MM.1S (cell line): ENCODE data around the gene AZI2.
A peak's percentile ranks its signal among the peaks of the same experiment; 100 is the strongest.

Source experiments
- DNase-seq: peaks from one replicate; pipeline ENCODE4 v3.0.0-alpha.2; 2015
- H2AFZ ChIP-seq: fragments of 300-600 bp; sonication (generic); 2 replicates; pipeline ENCODE4 v1.6.0; 2016; ENCODE audit warnings: antibody characterized with exemption, low read length
- H3F3A ChIP-seq: fragments of 300-600 bp; sonication (generic); 2 replicates; pipeline ENCODE4 v1.6.1; 2016; ENCODE audit warnings: mild to moderate bottlenecking, antibody characterized with exemption, low read length, moderate library complexity, mixed read lengths; ENCODE audit not compliant: insufficient read depth
- H3K27ac ChIP-seq: fragments of 300-600 bp; sonication (generic); 2 replicates; pipeline ENCODE4 v1.5.1; 2016; ENCODE audit warnings: mild to moderate bottlenecking, low read length
- H3K27me3 ChIP-seq: fragments of 300-600 bp; sonication (generic); replicated peaks from 2 replicates; pipeline ENCODE4 v1.6.0; 2016; ENCODE audit warnings: low read length; ENCODE audit not compliant: insufficient read depth
- H3K36me3 ChIP-seq: fragments of 300-600 bp; sonication (generic); replicated peaks from 2 replicates; pipeline ENCODE4 v1.6.1; 2016; ENCODE audit warnings: mild to moderate bottlenecking, low read length, mixed read lengths; ENCODE audit not compliant: insufficient read depth
- H3K4me1 ChIP-seq: fragments of 300-600 bp; sonication (generic); 2 replicates; pipeline ENCODE4 v1.6.1; 2016; ENCODE audit warnings: low read length, mixed read lengths
- H3K4me2 ChIP-seq: fragments of 300-600 bp; sonication (generic); 2 replicates; pipeline ENCODE4 v1.6.0; 2016; ENCODE audit warnings: low read depth, low read length
- H3K4me3 ChIP-seq: fragments of 300-600 bp; sonication (generic); 2 replicates; pipeline ENCODE4 v1.5.1; 2016; ENCODE audit warnings: low read length, mixed read lengths
- H3K79me2 ChIP-seq: fragments of 300-600 bp; sonication (generic); 2 replicates; pipeline ENCODE4 v1.6.1; 2016; ENCODE audit warnings: mixed run types, low read length, mixed read lengths
- H3K9ac ChIP-seq: fragments of 300-600 bp; sonication (generic); 2 replicates; pipeline ENCODE4 v1.6.1; 2016; ENCODE audit warnings: low read length, mixed read lengths
- H3K9me2 ChIP-seq: fragments of 300-600 bp; sonication (generic); replicated peaks from 2 replicates; pipeline ENCODE4 v1.6.1; 2016; ENCODE audit warnings: mild to moderate bottlenecking, low read length, mixed read lengths; ENCODE audit not compliant: insufficient read depth
- H3K9me3 ChIP-seq: fragments of 300-600 bp; sonication (generic); replicated peaks from 2 replicates; pipeline ENCODE4 v1.6.1; 2016; ENCODE audit warnings: mild to moderate bottlenecking, low read length, mixed read lengths; ENCODE audit not compliant: insufficient read depth
- H4K20me1 ChIP-seq: fragments of 300-600 bp; sonication (generic); 2 replicates; pipeline ENCODE4 v1.6.1; 2016; ENCODE audit warnings: mild to moderate bottlenecking, low read length, moderate library complexity, mixed read lengths; ENCODE audit not compliant: insufficient read depth
- EZH2 ChIP-seq: fragments of 300-600 bp; sonication (generic); optimal IDR thresholded peaks from 2 replicates; pipeline ENCODE3; 2017; ENCODE audit warnings: low read depth, mild to moderate bottlenecking, antibody characterized with exemption, low read length, mixed read lengths
- EZH2phosphoT487 ChIP-seq: fragments of 300-600 bp; sonication (generic); IDR thresholded peaks from 2 replicates; pipeline ENCODE4 v1.6.1; 2018; ENCODE audit warnings: antibody characterized with exemption, low read length
- TF ChIP-seq, protein P1 (sequence below): fragments of 300-600 bp; sonication (generic); IDR thresholded peaks from 2 replicates; pipeline ENCODE4 v1.5.1; 2016; ENCODE audit warnings: antibody characterized with exemption, low read length, mixed read lengths

AZI2 gene

GRCh38 chr3:28335246-28335645, 13.4 kb downstream of the AZI2 start:
- Histone ChIP-seq H3K9ac (no peak overlapping the region), H4K20me1 (no peaks in the 10 kb centered on the region), H3K4me3 (no peak overlapping the region), H3F3A (no peaks in the 10 kb centered on the region), H3K27me3 (no peaks in the 10 kb centered on the region), H3K36me3 (peaks cover 4% of the 10 kb centered on the region; the same call in 1 of the 2 replicates), H3K4me1 (no peaks in the 10 kb centered on the region), H3K27ac (no peak overlapping the region), H2AFZ (no peak overlapping the region), H3K9me2 (no peaks in the 10 kb centered on the region), H3K9me3 (no peaks in the 10 kb centered on the region), H3K4me2 (no peak overlapping the region), H3K79me2 (no peaks in the 10 kb centered on the region)
- no peak for DNase-seq
- TF ChIP-seq EZH2phosphoT487 (no peak), EZH2 (no peak)
- TF ChIP-seq, protein P1, sequence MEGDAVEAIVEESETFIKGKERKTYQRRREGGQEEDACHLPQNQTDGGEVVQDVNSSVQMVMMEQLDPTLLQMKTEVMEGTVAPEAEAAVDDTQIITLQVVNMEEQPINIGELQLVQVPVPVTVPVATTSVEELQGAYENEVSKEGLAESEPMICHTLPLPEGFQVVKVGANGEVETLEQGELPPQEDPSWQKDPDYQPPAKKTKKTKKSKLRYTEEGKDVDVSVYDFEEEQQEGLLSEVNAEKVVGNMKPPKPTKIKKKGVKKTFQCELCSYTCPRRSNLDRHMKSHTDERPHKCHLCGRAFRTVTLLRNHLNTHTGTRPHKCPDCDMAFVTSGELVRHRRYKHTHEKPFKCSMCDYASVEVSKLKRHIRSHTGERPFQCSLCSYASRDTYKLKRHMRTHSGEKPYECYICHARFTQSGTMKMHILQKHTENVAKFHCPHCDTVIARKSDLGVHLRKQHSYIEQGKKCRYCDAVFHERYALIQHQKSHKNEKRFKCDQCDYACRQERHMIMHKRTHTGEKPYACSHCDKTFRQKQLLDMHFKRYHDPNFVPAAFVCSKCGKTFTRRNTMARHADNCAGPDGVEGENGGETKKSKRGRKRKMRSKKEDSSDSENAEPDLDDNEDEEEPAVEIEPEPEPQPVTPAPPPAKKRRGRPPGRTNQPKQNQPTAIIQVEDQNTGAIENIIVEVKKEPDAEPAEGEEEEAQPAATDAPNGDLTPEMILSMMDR: no peak

DNA sequence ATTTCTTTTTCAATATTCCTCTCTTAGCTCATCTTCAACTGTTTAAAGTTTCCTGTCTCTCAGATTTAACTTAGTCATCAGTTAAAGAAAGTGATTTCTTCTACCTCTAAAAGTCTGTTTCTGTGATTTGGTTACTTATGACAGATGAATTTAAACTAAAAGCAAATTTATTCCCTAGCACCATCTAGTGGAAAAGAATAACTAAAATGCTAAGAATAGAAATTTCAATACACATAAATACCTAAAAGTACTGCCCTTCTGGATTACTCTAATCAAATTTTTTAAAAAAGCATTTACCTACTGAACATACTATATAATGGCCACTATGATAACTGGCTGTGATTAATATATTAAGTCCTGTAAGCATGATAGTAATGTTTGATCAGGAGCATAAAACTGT, 14.1 kb downstream of the AZI2 start:
- Histone ChIP-seq H3K9me3 (no peaks in the 10 kb centered on the region), H2AFZ (no peak overlapping the region), H3K36me3 (peaks cover 4% of the 10 kb centered on the region; the same call in 1 of the 2 replicates), H3F3A (no peaks in the 10 kb centered on the region), H4K20me1 (no peaks in the 10 kb centered on the region), H3K4me3 (no peak overlapping the region), H3K4me2 (no peak overlapping the region), H3K9me2 (no peaks in the 10 kb centered on the region), H3K27ac (no peak overlapping the region), H3K4me1 (no peaks in the 10 kb centered on the region), H3K27me3 (no peaks in the 10 kb centered on the region), H3K79me2 (no peaks in the 10 kb centered on the region), H3K9ac (no peak overlapping the region)
- DNase-seq: no peak
- TF ChIP-seq EZH2: no peak
- TF ChIP-seq EZH2phosphoT487: no peak
- TF ChIP-seq, protein P1: peak; percentile 25

- DNase-seq: peak; percentile 46
- H3F3A ChIP-seq: peaks cover 14% of the 10 kb centered on the region
- no peak overlapping the region for H2AFZ ChIP-seq
- H3K4me3 ChIP-seq: no peak overlapping the region
- H3K79me2 ChIP-seq: no peaks in the 10 kb centered on the region
- no peak overlapping the region for H3K4me2 ChIP-seq
- no peaks in the 10 kb centered on the region for H3K27me3 ChIP-seq
- TF ChIP-seq, protein P1: peak; percentile 61
- TF ChIP-seq EZH2phosphoT487 (no peak), EZH2 (no peak)
- no peaks in the 10 kb centered on the region for H3K9me2 ChIP-seq
- 0 out of 2 replicates have a peak, but pooled peaks cover 2% of the 10 kb centered on the region for H3K36me3 ChIP-seq
- peaks cover 28% of the 10 kb centered on the region for H3K4me1 ChIP-seq
- no peaks in the 10 kb centered on the region for H3K9me3 ChIP-seq
- no peaks in the 10 kb centered on the region for H4K20me1 ChIP-seq
- no peak overlapping the region for H3K27ac ChIP-seq
- H3K9ac ChIP-seq: no peak overlapping the region
Observed at GRCh38 chr3:28328188-28329151, 20.2 kb downstream of the AZI2 start.
